K562 (cell line): ENCODE results near the gene HECW1. TPM values are rescaled to one million over a fixed set of nuclear protein-coding genes. Genes with fewer than 3 reads are reported as not detected.
A peak's percentile ranks its signal among the peaks of the same experiment; 100 is the strongest.

Experiments
- ARID4B ChIP-seq: sonication (generic); formaldehyde crosslinking; IDR thresholded peaks from 2 replicates; pipeline ENCODE4 v1.8.0; 2022; ENCODE audit warnings: mild to moderate bottlenecking, missing genetic modification reagents
- C11orf30 ChIP-seq: fragments of 450-650 bp; IDR thresholded peaks from 2 replicates; pipeline ENCODE4 v1.6.1; 2016; ENCODE audit warnings: low read depth, mild to moderate bottlenecking
- ELK3 ChIP-seq: fragments of 450-650 bp; formaldehyde crosslinking; IDR thresholded peaks from 2 replicates; pipeline ENCODE4 v1.4.0; 2020; ENCODE audit warnings: mild to moderate bottlenecking
- FOXP4 ChIP-seq: sonication (generic); formaldehyde crosslinking; IDR thresholded peaks from 2 replicates; pipeline ENCODE4 v1.8.0; 2022; ENCODE audit warnings: mild to moderate bottlenecking, missing genetic modification reagents, borderline replicate concordance
- GABPA ChIP-seq: fragments of 200-800 bp; sonication (Bioruptor generic); conservative IDR thresholded peaks from 2 replicates; pipeline ENCODE4 v1.6.1; 2016; ENCODE audit warnings: low read depth, missing genetic modification characterization, missing compliant biosample characterization
- HDAC6 ChIP-seq: IDR thresholded peaks from 2 replicates; pipeline ENCODE4 v1.6.1; 2012; ENCODE audit warnings: low read depth, mild to moderate bottlenecking, control low read depth, inconsistent platforms, low read length, moderate library complexity
- KLF13 ChIP-seq: fragments of 450-650 bp; IDR thresholded peaks from 2 replicates; pipeline ENCODE4 v1.6.1; 2016; ENCODE audit warnings: missing genetic modification characterization, low read depth, mild to moderate bottlenecking, missing compliant biosample characterization, moderate library complexity, borderline replicate concordance
- MAFK ChIP-seq: IDR thresholded peaks from 2 replicates; pipeline ENCODE4 v1.6.1; 2011; ENCODE audit warnings: low read length, improper control_type of control experiment
- MXI1 ChIP-seq: IDR thresholded peaks from 2 replicates; pipeline ENCODE4 v1.6.1; 2011; ENCODE audit warnings: low read depth, mild to moderate bottlenecking, improper control_type of control experiment, low read length
- NFATC3 ChIP-seq: fragments of 450-650 bp; IDR thresholded peaks from 2 replicates; pipeline ENCODE4 v1.6.1; 2017; ENCODE audit warnings: mild to moderate bottlenecking
- PTRF ChIP-seq: fragments of 450-650 bp; IDR thresholded peaks from 2 replicates; pipeline ENCODE4 v1.6.1; 2016; ENCODE audit warnings: mild to moderate bottlenecking, missing genetic modification characterization, missing compliant biosample characterization
- RBM22 ChIP-seq: fragments of 200-400 bp; formaldehyde crosslinking; IDR thresholded peaks from 2 replicates; pipeline ENCODE4 v1.6.1; 2018; ENCODE audit warnings: low read length, low read depth; ENCODE audit not compliant: poor library complexity, severe bottlenecking
- RBM39 ChIP-seq: fragments of 200-400 bp; formaldehyde crosslinking; optimal IDR thresholded peaks from 2 replicates; pipeline ENCODE3; 2018; ENCODE audit warnings: low read depth, low read length
- TCF7 ChIP-seq: sonication (generic); IDR thresholded peaks from 2 replicates; pipeline ENCODE4 v1.6.1; 2016; ENCODE audit warnings: antibody characterized with exemption, borderline replicate concordance
- USF2 ChIP-seq: sonication (generic); formaldehyde crosslinking; IDR thresholded peaks from 2 replicates; pipeline ENCODE4 v1.5.0; 2020; ENCODE audit warnings: missing genetic modification reagents
- ZFPM2 ChIP-seq: fragments of 250-450 bp; sonication (Bioruptor Pico); IDR thresholded peaks from 2 replicates; pipeline ENCODE4 v1.5.1; 2022; ENCODE audit warnings: mild to moderate bottlenecking
- ZFX ChIP-seq: sonication (generic); formaldehyde crosslinking; IDR thresholded peaks from 2 replicates; pipeline ENCODE4 v1.8.0; 2022; ENCODE audit warnings: mild to moderate bottlenecking, missing genetic modification reagents, moderate library complexity
- ZNF146 ChIP-seq: IDR thresholded peaks from one replicate; pipeline ENCODE4 v1.6.1; 2018; ENCODE audit warnings: missing compliant biosample characterization; ENCODE audit not compliant: unreplicated experiment
- ZNF197 ChIP-seq: fragments of 200-800 bp; sonication (Bioruptor generic); IDR thresholded peaks from 2 replicates; pipeline ENCODE4 v1.6.1; 2016; ENCODE audit warnings: low read depth, missing genetic modification characterization, missing compliant biosample characterization
- ZNF75A ChIP-seq: fragments of 450-650 bp; formaldehyde crosslinking; IDR thresholded peaks from 2 replicates; pipeline ENCODE4 v1.4.0; 2020; ENCODE audit warnings: mild to moderate bottlenecking
- ZNF785 ChIP-seq: fragments of 250-450 bp; sonication (Bioruptor Pico); IDR thresholded peaks from 2 replicates; pipeline ENCODE4 v1.4.0; 2020; ENCODE audit warnings: mild to moderate bottlenecking
- polyA plus RNA-seq, 8 experiments: library from polyadenylated mRNA; depleted of rRNA in 4 of 8; stranded (reverse) in 5 of 8; unstranded in 3 of 8; fragments of >200 nt; fragmentation: Nextera tagmentation in 2 of 8; fragmentation: Illumina TruSeq in 1 of 8; extraction: Ambion mirVana in 2 of 8; extraction: Trizol in 1 of 8; gene quantifications; 2 replicates each; pipeline versions ENCODE4 v1.2.1 to v1.2.3, GENCODE V29; 2011 to 2014; ENCODE audit warnings: inconsistent platforms in 1 of 8, missing spikeins in 1 of 8
- total RNA-seq, 7 experiments: library from RNA; depleted of rRNA in 6 of 7; stranded (reverse); fragments of >200 nt in 6 of 7; fragmentation: Illumina TruSeq in 2 of 7; extraction: Trizol in 2 of 7; gene quantifications; 2 replicates each; pipeline versions ENCODE4 v1.2.1 to v1.2.3, GENCODE V29; 2011 to 2021; ENCODE audit warnings: low replicate concordance in 1 of 7

The HECW1 gene
- total and polyA plus RNA-seq, 9 of the 15 experiments (the other 6 are each of a cell fraction or from before 2014, with no cell fraction given): 0.07 to 0.31 (median 0.13) TPM; not detected in 4

GRCh38 chr7:43077732-43078391 lies 34.6 kb upstream of the HECW1 start (continued):
- TF ChIP-seq GABPA (tag) (peak; percentile 72), ARID4B (CRISPR knock-in tag) (no peak), RBM22 (no peak), ZNF785 (no peak), ZNF146 (no peak), TCF7 (no peak), ZNF75A (CRISPR knock-in tag) (no peak), C11orf30 (peak; percentile 94), FOXP4 (CRISPR knock-in tag) (no peak), HDAC6 (no peak), ZNF197 (CRISPR knock-in tag) (no peak), RBM39 (no peak), PTRF (tag) (no peak), MXI1 (no peak), ZFPM2 (no peak), MAFK (peak; percentile 79; the same call in 1 of the 2 replicates), ZFX (CRISPR knock-in tag) (no peak), USF2 (CRISPR knock-in tag) (no peak), KLF13 (no peak), NFATC3 (no peak), ELK3 (no peak)
